SK-N-SH (cell line): ENCODE results near the gene PITX1. TPM values are rescaled to one million over a fixed set of nuclear protein-coding genes. Genes with fewer than 3 reads are reported as not detected.

Experiments
- CTCF ChIA-PET: fragments of 300-600, 350-600 bp; formaldehyde crosslinking; extraction: SDS; loops from one replicate; lab custom pipeline; 2021; lab: Yijun Ruan, JAX
- POLR2A ChIA-PET: fragments of 350-600 bp; sonication (Branson Sonifier 250); formaldehyde crosslinking; extraction: SDS; loops from one replicate; lab custom pipeline; 2020; ENCODE audit warnings: antibody characterized with exemption, inconsistent platforms; lab: Yijun Ruan, JAX
- DNase-seq: peaks from one replicate; pipeline ENCODE4 v3.0.0; 2012
- H2AFZ ChIP-seq: fragments of 200-600 bp; sonication (generic); 2 replicates; pipeline ENCODE4 v1.8.1; 2016; ENCODE audit warnings: antibody characterized with exemption, mild to moderate bottlenecking, low read depth
- H3F3A ChIP-seq: fragments of 200-600 bp; sonication (generic); replicated peaks from 2 replicates; pipeline ENCODE3; 2016; ENCODE audit warnings: antibody characterized with exemption, mild to moderate bottlenecking; ENCODE audit not compliant: insufficient read depth
- H3K27ac ChIP-seq, 2 experiments: fragments of 200-500 bp in 1 of 2; fragments of 200-600 bp in 1 of 2; sonication (Bioruptor generic) in 1 of 2; sonication (generic), shearing (Covaris generic) in 1 of 2; 2 replicates each; pipeline versions ENCODE4 v1.5.1 to v1.6.1; 2014 to 2016; ENCODE audit warnings: low read depth in 2 of 2, inconsistent platforms in 1 of 2, low read length in 1 of 2, mild to moderate bottlenecking in 1 of 2, mixed read lengths in 1 of 2
- H3K27me3 ChIP-seq: fragments of 200-600 bp; sonication (generic), shearing (Covaris generic); 2 replicates; pipeline ENCODE4 v1.6.1; 2016; ENCODE audit warnings: mixed run types; ENCODE audit not compliant: insufficient read depth
- H3K36me3 ChIP-seq, 2 experiments: fragments of 200-500 bp in 1 of 2; fragments of 200-600 bp in 1 of 2; sonication (Bioruptor generic) in 1 of 2; sonication (generic) in 1 of 2; replicated peaks in 1 of 2; 2 replicates each; pipeline versions ENCODE3 to v1.5.1; 2014 to 2016; ENCODE audit warnings: low read length in 1 of 2, mild to moderate bottlenecking in 1 of 2; ENCODE audit not compliant: insufficient read depth in 2 of 2, control insufficient read depth in 1 of 2
- H3K4me1 ChIP-seq, 2 experiments: fragments of 200-500 bp in 1 of 2; fragments of 200-600 bp in 1 of 2; sonication (Bioruptor generic) in 1 of 2; sonication (generic), shearing (Covaris generic) in 1 of 2; 2 replicates each; pipeline versions ENCODE4 v1.5.1 to v1.6.1; 2014 to 2016; ENCODE audit warnings: low read depth in 1 of 2, low read length in 1 of 2, mixed run types in 1 of 2; ENCODE audit not compliant: insufficient read depth in 2 of 2, control insufficient read depth in 1 of 2
- H3K4me2 ChIP-seq: fragments of 200-600 bp; sonication (generic), shearing (Covaris generic); 2 replicates; pipeline ENCODE4 v1.6.1; 2017; ENCODE audit warnings: mixed run types
- H3K4me3 ChIP-seq, 2 experiments: fragments of 200-500 bp in 1 of 2; fragments of 200-600 bp in 1 of 2; sonication (Bioruptor generic) in 1 of 2; sonication (generic), shearing (Covaris generic) in 1 of 2; 2 replicates each; pipeline versions ENCODE4 v1.5.1 to v1.8.1; 2014 to 2016; ENCODE audit warnings: low read depth in 2 of 2, inconsistent platforms in 1 of 2, low read length in 1 of 2, mild to moderate bottlenecking in 1 of 2, mixed read lengths in 1 of 2, moderate library complexity in 1 of 2
- H3K79me2 ChIP-seq: fragments of 200-600 bp; sonication (generic); 2 replicates; pipeline ENCODE4 v1.8.1; 2017; ENCODE audit warnings: mild to moderate bottlenecking; ENCODE audit not compliant: insufficient read depth
- H3K9ac ChIP-seq: fragments of 200-600 bp; sonication (generic); 2 replicates; pipeline ENCODE4 v1.6.1; 2017; ENCODE audit warnings: mixed run types
- H3K9me2 ChIP-seq: fragments of 200-600 bp; sonication (generic); 2 replicates; pipeline ENCODE4 v1.6.1; 2017; ENCODE audit warnings: mixed run types
- H3K9me3 ChIP-seq: fragments of 200-600 bp; sonication (generic); 2 replicates; pipeline ENCODE4 v1.6.1; 2017; ENCODE audit warnings: mixed run types, mild to moderate bottlenecking, moderate library complexity
- H4K20me1 ChIP-seq: fragments of 200-600 bp; sonication (generic); 2 replicates; pipeline ENCODE4 v1.6.1; 2017; ENCODE audit warnings: mild to moderate bottlenecking, mixed run types; ENCODE audit not compliant: insufficient read depth
- ELF1 ChIP-seq: IDR thresholded peaks from 2 replicates; pipeline ENCODE4 v1.4.0; 2012
- EP300 ChIP-seq, 2 experiments: IDR thresholded peaks; 2 replicates each; pipeline versions ENCODE4 v1.4.0 to v1.6.1; 2012; ENCODE audit warnings: borderline replicate concordance in 1 of 2, low read depth in 1 of 2, low read length in 1 of 2
- EZH2phosphoT487 ChIP-seq: fragments of 200-600 bp; sonication (generic); IDR thresholded peaks from 2 replicates; pipeline ENCODE4 v1.6.1; 2017; ENCODE audit warnings: low read depth, mixed run types, mild to moderate bottlenecking, antibody characterized with exemption, moderate library complexity, borderline replicate concordance
- FOXM1 ChIP-seq: IDR thresholded peaks from 2 replicates; pipeline ENCODE4 v1.4.0; 2012; ENCODE audit warnings: low read depth, mild to moderate bottlenecking
- MAX ChIP-seq: IDR thresholded peaks from 2 replicates; pipeline ENCODE4 v1.4.0; 2012; ENCODE audit warnings: low read depth
- NRF1 ChIP-seq: IDR thresholded peaks from 2 replicates; pipeline ENCODE4 v1.6.1; 2012; ENCODE audit warnings: low read depth, mild to moderate bottlenecking, low read length
- PBX3 ChIP-seq: IDR thresholded peaks from 2 replicates; pipeline ENCODE4; 2012
- RAD21 ChIP-seq: IDR thresholded peaks from 2 replicates; pipeline ENCODE4 v1.6.1; 2012; ENCODE audit warnings: mild to moderate bottlenecking, low read length
- TEAD4 ChIP-seq: IDR thresholded peaks from 2 replicates; pipeline ENCODE4 v1.4.0; 2012; ENCODE audit warnings: mild to moderate bottlenecking, borderline replicate concordance; ENCODE audit not compliant: insufficient read depth
- YY1 ChIP-seq: IDR thresholded peaks from 2 replicates; pipeline ENCODE4 v1.4.0; 2012; ENCODE audit warnings: low read depth, mild to moderate bottlenecking
- WGBS: methylation state at CpG from one replicate; pipeline ENCODE4 v1.1.6; 2017; ENCODE audit warnings: low lambda C conversion rate; 5-methylcytosine and 5-hydroxymethylcytosine counted together
- polyA plus RNA-seq, 3 experiments: library from polyadenylated mRNA; depleted of rRNA; stranded (reverse); fragments of >200 nt; gene quantifications; 2 replicates each; pipeline ENCODE4 v1.2.3, GENCODE V29; 2012

Gene PITX1
- polyA plus RNA-seq, 1 of the 3 experiments (the other 2 are of a cell fraction) = not detected

GRCh38 chr5:135038205-135038812 lies 4.3 kb upstream of the PITX1 start:
- peaks cover 91% of the 10 kb centered on the region for H3K27me3 ChIP-seq
- H3K4me1 ChIP-seq = peaks cover 0 to 2% of the 10 kb centered on the region in 2 experiments; a peak in 1 of 4 replicates
- no peaks in the 10 kb centered on the region for H3K36me3 ChIP-seq
- H3K4me3 ChIP-seq = no peak overlapping the region
- H3K79me2 ChIP-seq = no peaks in the 10 kb centered on the region
- no peaks in the 10 kb centered on the region for H3K9me3 ChIP-seq
- no peak overlapping the region for H3K4me2 ChIP-seq
- no peak for TF ChIP-seq ELF1
- no peak for TF ChIP-seq PBX3
- TF ChIP-seq EP300 (IDR thresholded peaks at IDR 0.05; ENCODE audit: borderline replicate concordance in 1 of 2, low read depth in 1 of 2, low read length in 1 of 2) = no peak
- TF ChIP-seq EZH2phosphoT487 = peak; percentile 72; the same call in 1 of the 2 replicates
- no peaks in the 10 kb centered on the region for H3K9me2 ChIP-seq
- H3F3A ChIP-seq = no peaks in the 10 kb centered on the region
- H3K9ac ChIP-seq = no peak overlapping the region
- ChIA-PET CTCF (interaction anchor here (1.2 to 5.5 kb wide), 5 partner anchors 10 to 294 kb away, joined by 3 to 32 read pairs (median 6); no protein-coding TSS in a partner anchor), POLR2A (no interaction called here)
- no peak overlapping the region for H3K27ac ChIP-seq
- no peak overlapping the region for H2AFZ ChIP-seq
- peak; percentile 45 for DNase-seq
- H4K20me1 ChIP-seq = peaks cover 11% of the 10 kb centered on the region; the same call in 1 of the 2 replicates
- 36% methylated on average over 12 of the region's 20 CpGs for WGBS

- TF ChIP-seq MAX (no peak), TEAD4 (no peak), NRF1 (no peak), YY1 (no peak), RAD21 (no peak), FOXM1 (no peak)
- no peak for DNase-seq
- Histone ChIP-seq H3F3A (no peaks in the 10 kb centered on the region), H2AFZ (no peak overlapping the region), H3K27ac (no peak overlapping the region), H3K4me1 (peaks cover 0 to 7% of the 10 kb centered on the region in 2 experiments; a peak in 1 of 4 replicates), H3K79me2 (no peaks in the 10 kb centered on the region), H3K4me3 (no peak overlapping the region), H3K9me3 (no peaks in the 10 kb centered on the region), H3K36me3 (no peaks in the 10 kb centered on the region), H3K27me3 (peaks cover 92% of the 10 kb centered on the region), H3K9ac (no peak overlapping the region), H3K9me2 (no peaks in the 10 kb centered on the region), H4K20me1 (peaks cover 11% of the 10 kb centered on the region; the same call in 1 of the 2 replicates), H3K4me2 (no peak overlapping the region)
- CTCF ChIA-PET = interaction anchor here (0.7 to 5.5 kb wide), 5 partner anchors 11 to 295 kb away, joined by 3 to 32 read pairs (median 4); no protein-coding TSS in a partner anchor
- 47% methylated on average over 11 of the region's 11 CpGs for WGBS
- POLR2A ChIA-PET = no interaction called here
These were observed 3.6 kb upstream of the PITX1 start for GRCh38 chr5:135037519-135038204.
